Neuronal stem cell (in vitro differentiated cells): Measurements from ENCODE around the gene CARD11.

Source experiments
- DNase-seq: peaks from one replicate; pipeline ENCODE4 v3.0.0-alpha.2; 2013; ENCODE audit warnings: low spot score
- H2AFZ ChIP-seq: one replicate; pipeline ENCODE4 v1.6.1; 2013; ENCODE audit warnings: mild to moderate bottlenecking, low read length, inconsistent platforms
- H2AK5ac ChIP-seq: 2 replicates; pipeline ENCODE4 v1.6.1; 2013; ENCODE audit warnings: low read depth, mild to moderate bottlenecking, inconsistent platforms, low read length, moderate library complexity, mixed read lengths
- H2BK120ac ChIP-seq: 2 replicates; pipeline ENCODE4 v1.6.1; 2013; ENCODE audit warnings: low read depth, mild to moderate bottlenecking, inconsistent platforms, low read length, moderate library complexity, mixed read lengths
- H2BK12ac ChIP-seq: one replicate; pipeline ENCODE4 v1.6.1; 2013; ENCODE audit warnings: low read length, inconsistent platforms
- H2BK15ac ChIP-seq: 2 replicates; pipeline ENCODE4 v1.6.1; 2013; ENCODE audit warnings: mild to moderate bottlenecking, low read length, inconsistent platforms, mixed read lengths
- H2BK5ac ChIP-seq: one replicate; pipeline ENCODE4 v1.6.1; 2013; ENCODE audit warnings: inconsistent platforms, mild to moderate bottlenecking, low read length, moderate library complexity
- H3K14ac ChIP-seq: one replicate; pipeline ENCODE4 v1.6.1; 2013; ENCODE audit warnings: low read length, inconsistent platforms
- H3K18ac ChIP-seq: 2 replicates; pipeline ENCODE4 v1.6.1; 2013; ENCODE audit warnings: low read length, inconsistent platforms
- H3K23ac ChIP-seq: 2 replicates; pipeline ENCODE4 v1.6.1; 2013; ENCODE audit warnings: low read depth, mild to moderate bottlenecking, mixed read lengths, low read length, inconsistent platforms; ENCODE audit not compliant: poor library complexity
- H3K27ac ChIP-seq: replicated peaks from 3 replicates; pipeline ENCODE4 v1.5.1; 2013; ENCODE audit warnings: low read length, inconsistent platforms
- H3K27me3 ChIP-seq, 3 experiments: 2 replicates each; pipeline ENCODE4 v1.6.1; 2013; ENCODE audit warnings: low read length in 3 of 3, mild to moderate bottlenecking in 2 of 3, inconsistent platforms in 1 of 3, low read depth in 1 of 3, mixed read lengths in 1 of 3, moderate library complexity in 1 of 3; ENCODE audit not compliant: control insufficient read depth in 3 of 3, insufficient read depth in 3 of 3
- H3K36me3 ChIP-seq, 2 donors: replicated peaks in 1 of 2; 2 replicates each; pipeline ENCODE4 v1.6.1; 2013; ENCODE audit warnings: low read length in 2 of 2; ENCODE audit not compliant: control insufficient read depth in 2 of 2, insufficient read depth in 2 of 2
- H3K4ac ChIP-seq: 2 replicates; pipeline ENCODE4 v1.6.1; 2013; ENCODE audit warnings: inconsistent platforms, mild to moderate bottlenecking, low read length, moderate library complexity
- H3K4me1 ChIP-seq, 2 donors: 1 replicate in 1 of 2; 2 replicates in 1 of 2; pipeline ENCODE4 v1.6.1; 2013; ENCODE audit warnings: low read length in 2 of 2, low read depth in 1 of 2; ENCODE audit not compliant: control insufficient read depth in 2 of 2, insufficient read depth in 1 of 2
- H3K4me2 ChIP-seq: one replicate; pipeline ENCODE4 v1.6.1; 2013; ENCODE audit warnings: mild to moderate bottlenecking, low read length, inconsistent platforms; ENCODE audit not compliant: insufficient read depth, poor library complexity, severe bottlenecking
- H3K4me3 ChIP-seq, 2 donors: 2 replicates each; pipeline ENCODE4 v1.5.1; 2013; ENCODE audit warnings: low read length in 2 of 2, mild to moderate bottlenecking in 2 of 2, inconsistent platforms in 1 of 2, moderate library complexity in 1 of 2
- H3K79me1 ChIP-seq: one replicate; pipeline ENCODE4 v1.6.1; 2013; ENCODE audit warnings: low read depth, mild to moderate bottlenecking, inconsistent platforms, low read length, moderate library complexity
- H3K9ac ChIP-seq: one replicate; pipeline ENCODE4 v1.6.1; 2013; ENCODE audit warnings: mild to moderate bottlenecking, low read depth, low read length, inconsistent platforms; ENCODE audit not compliant: poor library complexity
- H3K9me3 ChIP-seq, 2 donors: replicated peaks in 1 of 2; 2 replicates each; pipeline versions ENCODE3 to v1.6.1; 2013; ENCODE audit warnings: low read length in 2 of 2, mild to moderate bottlenecking in 2 of 2, inconsistent platforms in 1 of 2, low read depth in 1 of 2, mixed read lengths in 1 of 2, moderate library complexity in 1 of 2; ENCODE audit not compliant: control insufficient read depth in 2 of 2, insufficient read depth in 1 of 2
- H4K8ac ChIP-seq: one replicate; pipeline ENCODE4 v1.6.1; 2013; ENCODE audit warnings: low read depth, mild to moderate bottlenecking, inconsistent platforms, low read length, moderate library complexity
- H4K91ac ChIP-seq: one replicate; pipeline ENCODE4 v1.6.1; 2013; ENCODE audit warnings: low read length, low read depth, mild to moderate bottlenecking, inconsistent platforms; ENCODE audit not compliant: poor library complexity
- WGBS, 2 donors: extraction: QIAGEN DNeasy Blood & Tissue Kit; methylation state at CpG; one replicate each; pipeline ENCODE4 v1.1.7; 2013; ENCODE audit warnings: missing lambda C conversion rate in 2 of 2, mixed read lengths in 1 of 2; ENCODE audit not compliant: insufficient read length in 2 of 2, insufficient replicate concordance in 1 of 2; ENCODE audit errors: extremely low coverage in 2 of 2; 5-methylcytosine and 5-hydroxymethylcytosine counted together

The CARD11 gene

DNA sequence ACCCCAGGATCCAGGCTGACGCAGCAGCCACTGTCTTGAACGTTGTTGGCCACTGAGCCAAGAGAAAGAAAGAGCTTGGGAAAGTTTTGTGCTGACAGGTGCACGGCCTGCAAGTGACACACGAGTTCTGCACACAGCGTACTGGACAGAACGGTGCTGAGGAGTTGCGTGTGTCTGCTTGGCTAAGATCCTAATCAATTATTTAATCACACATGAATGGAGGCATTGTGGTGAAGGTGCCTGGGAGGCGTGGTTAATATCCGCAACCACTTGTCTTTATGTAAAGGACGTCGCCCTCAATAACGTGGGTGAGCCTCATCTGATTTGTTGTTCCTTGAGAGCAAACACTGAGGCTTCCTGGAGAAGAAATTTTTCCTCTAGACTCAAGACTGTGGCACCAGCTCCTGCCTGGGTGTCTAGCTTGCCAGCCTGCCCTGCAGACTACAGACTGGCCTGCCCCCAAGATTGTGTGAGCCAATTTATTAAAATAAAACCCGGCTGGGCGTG, 183.0 kb downstream of the CARD11 start:
- Histone ChIP-seq H3K9ac (no peak overlapping the region), H2BK12ac (no peak overlapping the region), H3K4me2 (no peak overlapping the region), H3K18ac (no peak overlapping the region), H2AK5ac (no peak overlapping the region), H2BK120ac (no peak overlapping the region), H3K14ac (no peak overlapping the region), H3K36me3 (no peaks in the 10 kb centered on the region), H2BK5ac (no peak overlapping the region), H2AFZ (peak overlapping the region; percentile 69), H2BK15ac (no peak overlapping the region), H3K4ac (no peak overlapping the region), H3K9me3 (no peaks in the 10 kb centered on the region), H4K8ac (no peak overlapping the region), H3K23ac (no peak overlapping the region), H3K27ac (no peak overlapping the region), H3K79me1 (no peaks in the 10 kb centered on the region), H3K4me3 (no peak overlapping the region), H3K27me3 (no peaks in the 10 kb centered on the region), H3K4me1 (peaks cover 3 to 18% of the 10 kb centered on the region in 2 donors), H4K91ac (no peak overlapping the region)
- DNase-seq = no peak
- WGBS, 2 donors = no CpG with 5 or more reads among the region's 14 CpGs

DNA sequence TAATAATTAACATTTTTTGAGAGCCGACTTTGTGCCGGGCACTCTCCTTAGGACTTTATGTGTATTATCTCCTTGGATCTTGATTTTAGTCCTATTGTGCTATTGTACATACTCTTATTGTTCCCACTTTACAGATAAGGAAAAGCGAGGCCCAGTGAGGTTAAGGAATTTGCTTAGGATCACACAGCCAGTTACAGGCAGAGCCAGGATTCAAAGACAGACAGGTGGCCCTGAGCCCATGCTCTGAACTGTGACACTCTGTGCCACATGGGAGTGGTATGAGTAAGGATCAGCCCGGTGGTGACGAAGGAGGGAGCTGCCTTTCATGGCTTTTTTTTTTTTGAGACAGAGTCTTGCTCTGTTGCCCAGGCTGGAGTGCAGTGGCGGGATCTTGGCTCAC, 183.7 kb downstream of the CARD11 start:
- H3K9me3 ChIP-seq = no peaks in the 10 kb centered on the region
- no peak for DNase-seq
- no peak overlapping the region for H3K4me3 ChIP-seq
- no peak overlapping the region for H3K9ac ChIP-seq
- no peak overlapping the region for H3K14ac ChIP-seq
- H2BK5ac ChIP-seq = no peak overlapping the region
- no peaks in the 10 kb centered on the region for H3K79me1 ChIP-seq
- H2BK120ac ChIP-seq = no peak overlapping the region
- H3K23ac ChIP-seq = no peak overlapping the region
- no peak overlapping the region for H2AFZ ChIP-seq
- H3K4me1 ChIP-seq = peaks cover 3 to 18% of the 10 kb centered on the region in 2 donors
- no peak overlapping the region for H4K91ac ChIP-seq
- no peak overlapping the region for H2AK5ac ChIP-seq
- no CpG with 5 or more reads among the region's 6 CpGs for WGBS, 2 donors
- no peak overlapping the region for H2BK12ac ChIP-seq
- no peak overlapping the region for H2BK15ac ChIP-seq
- no peaks in the 10 kb centered on the region for H3K36me3 ChIP-seq
- no peak overlapping the region for H3K4me2 ChIP-seq
- no peak overlapping the region for H3K18ac ChIP-seq
- H3K27ac ChIP-seq = no peak overlapping the region
- H3K27me3 ChIP-seq = no peaks in the 10 kb centered on the region
- H3K4ac ChIP-seq = no peak overlapping the region
- H4K8ac ChIP-seq = no peak overlapping the region

DNA sequence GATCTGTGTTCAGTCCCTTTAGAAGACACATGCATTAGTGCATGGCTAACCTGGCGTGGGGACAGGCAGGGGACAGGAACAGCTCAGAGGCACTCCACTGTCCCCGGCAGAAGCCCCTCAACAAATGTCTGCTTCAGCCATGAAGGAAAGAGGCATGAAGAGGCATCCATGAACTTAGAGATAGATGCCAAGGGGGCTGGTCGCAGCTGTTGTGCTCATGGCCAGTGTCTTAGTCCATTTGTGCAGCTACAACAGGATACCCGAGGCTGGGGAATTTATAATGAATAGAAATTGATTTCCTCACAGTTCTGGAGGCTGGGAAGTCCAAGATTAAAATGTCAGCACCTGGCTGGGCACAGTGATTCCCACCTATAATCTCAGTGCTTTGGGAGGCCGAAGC, 185.0 kb downstream of the CARD11 start:
- Histone ChIP-seq H2BK15ac (no peak overlapping the region), H3K9ac (no peak overlapping the region), H3K23ac (no peak overlapping the region), H2BK120ac (no peak overlapping the region), H2BK5ac (no peak overlapping the region), H4K91ac (no peak overlapping the region), H2AFZ (no peak overlapping the region), H4K8ac (no peak overlapping the region), H2AK5ac (peak overlapping the region; percentile 30), H3K4me2 (no peak overlapping the region), H3K4me3 (no peak overlapping the region), H3K18ac (no peak overlapping the region), H3K27me3 (no peaks in the 10 kb centered on the region), H3K36me3 (no peaks in the 10 kb centered on the region), H3K14ac (no peak overlapping the region), H2BK12ac (no peak overlapping the region), H3K79me1 (no peaks in the 10 kb centered on the region), H3K27ac (no peak overlapping the region), H3K4ac (no peak overlapping the region), H3K9me3 (no peaks in the 10 kb centered on the region), H3K4me1 (peaks cover 3 to 12% of the 10 kb centered on the region in 2 donors)
- WGBS, 2 donors = no CpG with 5 or more reads among the region's 5 CpGs
- no peak for DNase-seq

DNA sequence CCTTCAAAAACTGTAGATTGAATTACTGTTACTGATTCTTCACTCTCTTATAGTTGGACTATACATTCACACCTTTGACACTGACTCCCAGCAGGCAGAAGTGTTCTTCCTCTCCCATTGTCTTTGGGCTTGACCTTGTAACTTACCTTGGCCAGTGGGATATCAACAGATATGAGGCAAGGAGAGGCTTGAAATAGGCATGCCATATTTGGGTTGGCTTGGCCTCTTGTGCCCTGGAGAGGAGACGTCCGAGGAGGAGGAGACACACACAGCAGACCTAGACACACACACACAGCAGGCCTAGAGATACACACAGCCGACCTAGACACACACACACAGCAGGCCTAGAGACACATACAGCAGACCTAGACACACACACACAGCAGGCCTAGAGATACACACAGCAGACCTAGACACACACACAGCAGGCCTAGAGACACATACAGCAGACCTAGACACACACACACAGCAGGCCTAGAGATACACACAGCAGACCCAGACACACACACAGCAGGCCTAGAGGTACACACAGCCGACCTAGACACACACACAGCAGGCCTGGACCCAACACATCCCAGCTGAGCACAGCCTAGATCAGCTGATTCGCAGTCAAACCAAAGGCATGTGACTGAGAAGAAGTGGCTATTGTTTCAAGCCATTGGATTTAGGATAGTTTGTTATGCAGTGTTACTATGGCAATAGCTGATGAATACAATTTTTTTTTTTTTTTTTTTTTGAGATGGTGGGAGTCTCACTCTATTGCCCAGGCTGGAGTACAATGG, 187.1 kb downstream of the CARD11 start:
- peaks cover 3 to 6% of the 10 kb centered on the region in 2 donors for H3K4me1 ChIP-seq
- H4K8ac ChIP-seq = no peak overlapping the region
- H4K91ac ChIP-seq = no peak overlapping the region
- H3K9me3 ChIP-seq = no peaks in the 10 kb centered on the region
- DNase-seq = no peak
- no peak overlapping the region for H2BK5ac ChIP-seq
- no peak overlapping the region for H2BK12ac ChIP-seq
- H2BK15ac ChIP-seq = no peak overlapping the region
- H3K36me3 ChIP-seq = no peaks in the 10 kb centered on the region
- no peak overlapping the region for H3K18ac ChIP-seq
- no peak overlapping the region for H2AFZ ChIP-seq
- no peak overlapping the region for H2BK120ac ChIP-seq
- H3K9ac ChIP-seq = peak overlapping the region; percentile 39
- H3K14ac ChIP-seq = no peak overlapping the region
- H3K4me2 ChIP-seq = no peak overlapping the region
- H3K23ac ChIP-seq = no peak overlapping the region
- no peak overlapping the region for H3K4ac ChIP-seq
- H3K27me3 ChIP-seq = no peaks in the 10 kb centered on the region
- no peaks in the 10 kb centered on the region for H3K79me1 ChIP-seq
- H2AK5ac ChIP-seq = no peak overlapping the region
- peak overlapping the region in 1 of 2 donors; percentile 45 for H3K4me3 ChIP-seq
- H3K27ac ChIP-seq = no peak overlapping the region
- no CpG with 5 or more reads among the region's 5 CpGs for WGBS, 2 donors
